ENCODE measurements around the gene RRP9.

The RRP9 gene

GRCh38 chr3:51955175-51955892 is 13.6 kb upstream of the RRP9 start, which contains the start of gene GPR62:
Gene GPR62 (plus strand): TSS chr3:51955381. CDS start chr3:51955653, 272 bp downstream.
- no peak for DNase-seq

DNA sequence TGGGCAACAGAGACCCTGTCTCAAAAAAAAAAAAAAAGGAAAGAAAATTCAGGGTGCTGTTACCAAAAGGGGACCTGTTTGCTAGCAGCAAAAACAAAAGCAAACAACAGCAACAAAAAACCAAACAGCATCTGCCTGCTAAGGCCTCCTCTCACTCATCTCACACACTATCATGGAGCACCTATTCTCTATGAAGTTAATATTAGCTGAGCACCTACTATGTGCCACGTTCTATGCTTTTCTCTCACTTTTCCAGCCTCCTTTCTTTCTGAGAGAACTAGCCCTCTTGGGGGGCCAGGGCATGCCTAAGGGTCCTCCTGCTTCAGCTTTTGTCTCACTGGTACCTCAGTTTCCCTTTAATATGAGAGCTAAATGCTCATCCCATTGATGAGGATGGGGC is 13.0 kb upstream of the RRP9 start:
- no peak for DNase-seq

DNA sequence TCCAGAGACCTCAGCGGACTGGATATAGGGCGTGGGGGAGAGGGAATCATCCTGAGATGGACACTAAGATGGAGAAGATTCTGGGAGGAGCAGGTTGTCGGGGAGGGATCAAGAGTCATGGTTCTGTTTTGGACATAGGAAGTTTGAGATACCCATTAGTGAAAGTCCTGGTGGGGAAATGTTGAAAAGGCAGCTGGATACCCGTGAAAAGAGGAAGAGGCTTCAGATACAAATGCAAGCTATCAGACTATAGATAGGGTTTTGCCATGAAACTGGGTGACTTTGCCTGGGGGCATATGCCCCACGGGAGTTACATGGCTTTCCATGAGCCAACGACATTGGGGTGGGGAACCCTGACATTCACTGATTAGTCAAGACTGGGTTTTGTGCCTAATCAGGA is 12.4 kb upstream of the RRP9 start:
- no peak for DNase-seq

GRCh38 chr3:51953445-51953844 is 11.7 kb upstream of the RRP9 start:
- no peak for DNase-seq

DNA sequence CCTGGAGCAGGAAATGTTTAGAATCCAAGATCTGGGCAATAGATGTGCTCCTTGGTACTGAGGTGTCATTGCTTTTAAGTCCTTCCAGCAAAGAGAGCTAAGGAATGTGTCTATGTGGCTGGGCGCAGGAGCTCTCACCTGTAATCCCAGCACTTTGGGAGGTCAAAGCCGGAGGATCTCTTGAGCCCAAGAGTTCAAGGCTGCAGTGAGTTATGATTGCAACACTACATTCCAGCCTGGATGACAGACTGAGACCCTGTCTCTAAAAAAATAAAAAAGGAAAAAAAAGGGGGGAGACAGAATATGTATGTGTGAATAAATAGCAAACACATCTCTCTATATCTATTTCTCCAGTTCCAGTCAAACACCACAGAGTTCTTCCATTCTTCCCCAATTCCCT is 9.2 kb upstream of the RRP9 start:
- no peak for DNase-seq

GRCh38 chr3:51949121-51949520 is 7.4 kb upstream of the RRP9 start:
- DNase-seq: no peak

DNA sequence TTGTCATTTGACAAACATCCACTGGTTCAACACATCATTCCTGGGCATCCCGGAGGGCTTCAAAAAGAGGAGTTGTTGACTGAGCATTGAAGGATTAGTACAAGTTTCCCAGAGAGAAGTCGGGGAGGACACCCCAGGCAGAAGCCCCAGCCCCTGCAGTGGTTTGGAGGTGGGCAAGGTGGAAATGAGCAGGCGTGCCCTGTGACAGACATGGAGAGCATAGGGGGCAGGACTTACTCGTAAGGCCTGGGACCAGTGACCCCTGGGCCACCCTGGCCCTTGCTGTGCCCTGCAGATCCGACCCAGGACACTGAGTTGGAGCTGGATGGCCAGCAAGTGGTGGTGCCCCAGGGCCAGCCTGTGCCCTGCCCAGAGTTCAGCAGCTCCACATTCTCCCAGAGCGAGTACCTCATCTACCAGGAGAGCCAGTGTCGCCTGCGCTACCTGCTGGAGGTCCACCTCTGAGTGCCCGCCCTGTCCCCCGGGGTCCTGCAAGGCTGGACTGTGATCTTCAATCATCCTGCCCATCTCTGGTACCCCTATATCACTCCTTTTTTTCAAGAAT is 6.4 kb upstream of the RRP9 start:
- no peak for DNase-seq

GRCh38 chr3:51947215-51947900 is 5.7 kb upstream of the RRP9 start:
- no peak for DNase-seq

DNA sequence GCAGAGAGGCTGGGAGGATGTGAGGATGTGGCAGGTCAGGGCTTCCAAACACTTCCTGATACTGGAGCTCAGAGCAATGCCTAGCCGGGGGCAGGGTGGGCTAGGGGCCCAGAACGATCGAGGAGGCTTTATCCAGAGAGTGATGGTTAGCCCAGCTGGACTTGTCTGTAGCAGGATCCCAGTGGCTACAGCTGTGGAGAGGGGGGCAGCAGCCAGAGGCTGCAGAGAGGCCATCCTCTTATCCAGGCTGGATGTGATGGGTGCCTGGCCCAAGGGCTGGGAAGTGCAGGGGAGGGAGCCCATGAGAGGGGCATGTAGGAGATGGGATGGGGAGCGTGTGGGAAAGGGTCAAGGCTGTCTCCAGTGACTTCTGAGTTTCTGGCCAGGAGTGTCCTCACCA is 5.1 kb upstream of the RRP9 start:
- DNase-seq: no peak

DNA sequence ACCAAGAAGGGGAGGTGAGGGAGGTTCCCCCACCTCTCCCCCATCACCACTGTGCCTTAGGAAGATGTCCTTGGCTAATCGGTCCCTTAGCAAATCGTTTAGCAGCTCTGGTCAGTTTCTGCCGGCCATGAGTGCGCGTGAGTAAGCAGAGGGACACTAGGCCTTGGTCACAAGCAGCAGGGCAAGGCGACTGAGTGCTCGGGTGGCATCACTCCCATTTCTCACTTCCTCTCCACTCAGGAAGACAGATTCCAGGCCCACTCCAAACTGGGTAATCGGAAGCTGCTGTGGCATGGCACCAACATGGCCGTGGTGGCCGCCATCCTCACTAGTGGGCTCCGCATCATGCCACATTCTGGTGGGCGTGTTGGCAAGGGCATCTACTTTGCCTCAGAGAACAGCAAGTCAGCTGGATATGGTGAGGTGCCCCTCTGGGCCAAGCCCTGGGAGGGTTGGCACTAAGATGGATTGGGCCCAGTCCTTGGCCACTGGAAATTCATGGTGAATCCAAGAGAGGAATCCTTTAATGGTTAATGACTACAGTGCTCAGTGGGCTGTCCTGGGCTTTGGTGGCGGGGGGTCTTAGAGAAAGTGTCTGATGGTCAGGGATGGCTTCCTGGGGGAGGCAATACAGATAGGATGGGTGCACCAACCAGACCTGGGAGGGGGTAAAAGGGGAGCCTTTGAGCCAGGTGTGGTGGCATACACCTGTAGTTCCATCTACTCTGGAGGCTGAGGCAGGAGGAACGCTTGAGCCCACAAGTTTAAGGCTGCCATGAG is 4.4 kb upstream of the RRP9 start:
- DNase-seq: no peak

DNA sequence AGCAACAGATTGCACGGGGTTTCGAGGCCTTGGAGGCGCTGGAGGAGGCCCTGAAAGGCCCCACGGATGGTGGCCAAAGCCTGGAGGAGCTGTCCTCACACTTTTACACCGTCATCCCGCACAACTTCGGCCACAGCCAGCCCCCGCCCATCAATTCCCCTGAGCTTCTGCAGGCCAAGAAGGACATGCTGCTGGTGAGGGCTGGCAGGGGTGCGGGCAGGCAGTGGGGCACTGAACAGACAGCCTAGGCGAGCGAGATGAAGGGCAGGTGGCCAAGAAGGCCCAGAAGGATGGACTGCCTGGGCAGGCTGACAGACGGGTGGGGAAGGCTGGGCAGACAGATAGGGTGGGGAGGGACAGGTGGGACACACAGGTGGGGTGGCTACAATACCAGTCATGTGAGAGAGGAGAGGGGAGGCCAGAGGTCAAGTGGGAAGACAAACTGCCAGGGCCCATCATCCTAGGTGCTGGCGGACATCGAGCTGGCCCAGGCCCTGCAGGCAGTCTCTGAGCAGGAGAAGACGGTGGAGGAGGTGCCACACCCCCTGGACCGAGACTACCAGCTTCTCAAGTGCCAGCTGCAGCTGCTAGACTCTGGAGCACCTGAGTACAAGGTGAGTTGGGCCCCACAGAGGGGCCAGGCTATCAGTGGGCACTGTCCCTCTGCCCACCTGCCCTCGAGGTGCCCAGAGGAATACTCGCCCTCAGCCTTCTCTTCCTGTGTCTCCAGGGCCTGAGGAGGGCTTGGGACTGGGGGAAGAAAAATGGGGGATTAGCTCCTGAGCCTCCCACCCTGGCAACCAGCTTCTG is 3.5 kb upstream of the RRP9 start:
- no peak for DNase-seq

- no peak for DNase-seq
These were observed 2.8 kb upstream of the RRP9 start for GRCh38 chr3:51944451-51945021.

DNA sequence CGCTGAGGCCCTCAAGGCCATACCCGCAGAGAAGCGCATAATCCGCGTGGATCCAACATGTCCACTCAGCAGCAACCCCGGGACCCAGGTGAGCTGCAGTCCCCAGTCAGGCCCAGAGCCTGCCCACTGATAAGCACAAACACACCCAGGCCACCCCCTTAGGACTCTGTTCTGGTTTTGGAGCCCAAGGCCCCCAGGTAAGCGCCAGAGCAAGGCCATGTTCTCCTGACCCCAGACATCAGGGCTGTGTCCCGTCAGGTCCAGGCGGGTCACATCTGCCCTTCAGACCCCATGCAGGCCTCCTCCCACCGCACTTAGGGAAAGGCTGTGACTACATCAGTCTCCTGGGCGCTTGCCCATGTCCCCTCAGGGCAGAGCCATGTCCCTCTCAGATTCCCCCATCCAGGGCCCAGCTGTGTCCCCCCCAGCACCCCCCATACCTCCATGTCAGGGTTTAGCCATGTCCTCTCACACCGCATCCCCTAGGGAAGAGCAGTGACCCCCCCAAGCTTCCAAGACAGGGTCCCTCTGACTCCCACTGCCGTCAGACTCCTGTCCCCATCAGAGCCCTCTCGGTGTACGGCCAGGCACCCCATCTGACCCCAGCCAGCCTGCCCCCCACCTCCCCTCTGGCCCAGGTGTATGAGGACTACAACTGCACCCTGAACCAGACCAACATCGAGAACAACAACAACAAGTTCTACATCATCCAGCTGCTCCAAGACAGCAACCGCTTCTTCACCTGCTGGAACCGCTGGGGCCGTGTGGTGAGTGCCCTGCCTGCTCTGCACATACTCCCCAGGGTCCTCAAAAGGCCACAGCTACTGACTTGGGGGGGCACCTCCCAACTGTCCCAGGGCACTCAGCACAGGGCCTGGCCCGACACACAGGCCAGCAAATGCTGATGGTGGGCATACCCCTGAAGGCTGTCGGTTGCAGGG is 2.0 kb upstream of the RRP9 start:
- no peak for DNase-seq

DNA sequence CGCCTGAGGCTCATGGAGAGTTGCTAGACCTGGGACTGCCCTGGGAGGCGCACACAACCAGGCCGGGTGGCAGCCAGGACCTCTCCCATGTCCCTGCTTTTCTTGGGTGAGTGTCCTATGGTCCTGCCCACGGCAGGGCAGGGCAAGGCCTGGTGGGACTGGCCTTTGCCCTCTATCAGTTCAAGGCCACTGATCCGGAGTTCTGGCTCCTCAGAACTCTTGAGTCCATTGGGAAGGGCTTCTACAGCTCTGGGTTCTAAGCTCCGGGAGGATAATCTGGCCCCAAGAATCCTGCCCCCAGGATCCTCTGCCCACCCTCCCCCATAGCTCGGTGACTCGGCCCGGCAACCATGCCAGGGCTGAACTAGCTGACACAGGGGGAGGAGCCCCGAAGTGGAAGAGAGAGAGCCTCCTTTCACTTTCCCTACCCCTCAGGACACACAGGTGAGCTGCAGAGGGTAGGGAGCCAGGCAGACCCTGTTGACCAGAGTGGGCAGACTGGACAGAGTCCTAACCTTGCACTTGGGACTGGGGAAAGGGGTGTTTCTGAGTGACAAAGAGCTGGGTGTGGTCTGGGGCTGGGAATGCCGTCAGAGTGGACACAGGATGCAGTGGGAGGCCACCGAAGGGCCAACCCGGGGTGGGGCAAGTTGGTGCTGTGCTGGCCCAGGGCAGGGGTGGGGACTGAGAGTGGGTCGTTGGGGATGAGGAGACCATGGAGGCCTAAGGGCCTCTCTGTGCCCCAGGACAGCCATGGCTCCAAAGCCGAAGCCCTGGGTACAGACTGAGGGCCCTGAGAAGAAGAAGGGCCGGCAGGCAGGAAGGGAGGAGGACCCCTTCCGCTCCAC is 1.1 kb upstream of the RRP9 start:
- no peak for DNase-seq

- DNase-seq: no peak
These were observed 274 bp downstream of the RRP9 start for GRCh38 chr3:51941463-51941797.

GRCh38 chr3:51940648-51941462 is 849 bp downstream of the RRP9 start:
- no peak for DNase-seq

DNA sequence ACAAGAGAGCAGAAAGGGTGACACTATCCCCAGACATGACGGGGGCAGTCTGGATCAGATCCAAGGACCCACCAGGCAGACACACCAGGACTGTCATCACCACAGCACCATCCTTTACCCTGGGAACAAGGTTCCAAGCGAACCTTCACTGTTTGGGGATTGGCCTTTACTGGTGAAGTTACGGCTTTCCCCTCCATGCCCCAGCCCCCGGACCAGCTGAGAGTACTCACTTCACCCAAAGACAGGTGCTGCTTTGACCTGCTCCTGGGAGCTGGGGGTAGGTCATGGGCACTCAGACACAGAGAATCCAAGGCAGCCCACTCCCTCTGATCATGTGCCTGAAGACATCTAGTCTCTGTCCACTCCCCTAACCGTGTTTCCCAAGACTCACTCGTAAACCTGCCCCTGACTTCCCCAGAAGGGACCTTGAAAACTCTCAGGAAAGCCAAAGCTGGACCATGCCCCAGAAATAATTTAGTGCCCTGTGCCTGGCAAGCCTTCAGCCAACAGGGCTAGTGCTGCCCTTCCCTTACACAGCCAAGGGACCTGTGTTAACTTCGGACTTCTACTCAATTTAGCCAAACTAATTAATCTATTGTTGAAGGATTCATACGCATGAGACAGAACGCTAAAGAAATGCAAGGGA is 2.8 kb downstream of the RRP9 start:
- no peak for DNase-seq

DNA sequence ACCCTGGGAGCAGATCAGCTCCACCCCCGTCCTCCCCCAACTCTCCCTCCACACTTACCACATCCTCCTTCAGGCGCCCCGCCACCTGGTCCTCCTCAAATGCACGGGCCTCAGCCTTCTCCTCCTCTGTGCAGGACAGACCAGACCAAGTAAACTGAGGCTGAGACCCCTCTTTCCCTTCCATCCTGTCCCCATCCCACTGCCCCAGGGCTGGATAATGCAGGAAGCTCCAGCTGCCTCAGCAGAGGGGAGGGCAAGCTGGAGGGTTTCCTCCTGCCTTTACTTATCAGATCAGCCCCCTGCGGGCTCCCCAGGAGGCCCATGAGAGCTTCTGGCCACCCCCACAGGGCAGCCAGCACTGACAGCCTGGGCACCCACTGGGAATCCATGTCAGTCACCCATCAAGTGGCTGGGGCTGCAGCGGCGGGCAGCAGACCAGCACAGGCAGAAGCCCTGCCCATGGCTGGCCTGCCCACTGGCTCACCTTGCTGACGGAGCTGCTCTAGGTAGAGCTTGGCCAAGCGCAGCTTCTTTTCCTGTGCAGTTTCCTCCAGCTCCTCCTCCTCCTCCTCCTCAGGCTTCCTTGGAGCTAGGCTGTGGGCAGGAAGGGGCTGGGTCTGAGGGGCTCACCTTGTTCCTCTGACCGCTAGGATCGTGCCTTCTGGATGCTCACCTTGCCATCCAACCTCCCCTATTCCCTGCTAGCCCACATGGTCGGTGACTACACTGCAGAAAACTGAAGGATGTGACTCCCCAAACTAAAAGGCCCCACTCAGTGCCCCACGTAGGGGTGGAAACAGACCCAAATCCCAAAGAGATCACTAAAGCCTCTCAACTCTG is 3.9 kb downstream of the RRP9 start:
- DNase-seq: no peak
